Esophagus mucosa (tissue), 1 donor: ENCODE results near the gene PPP1R1B. TPM values are rescaled to one million over a fixed set of nuclear protein-coding genes. Genes with fewer than 3 reads are reported as not detected.

Experiments
- ATAC-seq: fragments of 200-7000 bp; cut with Tn5 transposase; one replicate; pipeline ENCODE4 v1.9.1; 2020
- total RNA-seq: library from RNA; stranded (reverse); gene quantifications from one replicate; pipeline ENCODE4 v1.2.4, GENCODE V29; 2023
- donor health status: DM: yes; HTN: yes; CAD: no.

PPP1R1B gene
- total RNA-seq, 1 donor from 2014 or later: 1.6 TPM

DNA sequence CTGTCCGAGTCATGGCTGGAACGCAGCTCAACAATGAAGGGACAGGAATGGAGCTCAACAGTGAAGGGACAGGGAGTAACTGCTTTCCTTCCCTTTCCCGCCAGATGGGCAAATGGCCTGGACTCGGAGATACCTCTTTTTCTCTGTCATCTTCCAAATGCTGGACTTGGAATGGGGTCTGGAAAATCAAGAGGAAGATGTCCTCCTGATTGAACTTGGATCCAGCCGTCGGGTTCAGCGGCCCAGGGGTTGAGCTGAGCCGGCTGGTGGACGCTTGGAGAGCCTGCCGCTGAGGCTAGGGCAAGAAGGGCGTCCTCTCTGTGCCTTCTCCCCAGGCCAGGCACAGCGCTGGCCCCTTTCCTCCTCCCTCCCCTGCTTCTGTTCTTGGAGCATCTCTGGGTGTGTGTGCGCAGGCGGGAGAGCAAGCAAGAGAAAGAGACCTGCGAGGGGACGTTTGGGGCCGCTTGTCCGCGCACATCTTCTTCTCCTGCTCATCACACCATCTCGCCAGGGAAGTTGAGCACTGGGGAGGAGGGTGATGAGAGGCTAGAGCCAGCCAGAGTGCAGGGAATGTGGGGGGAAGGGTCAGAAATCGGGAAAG, 25.7 kb upstream of the PPP1R1B start:
- no peak for ATAC-seq

DNA sequence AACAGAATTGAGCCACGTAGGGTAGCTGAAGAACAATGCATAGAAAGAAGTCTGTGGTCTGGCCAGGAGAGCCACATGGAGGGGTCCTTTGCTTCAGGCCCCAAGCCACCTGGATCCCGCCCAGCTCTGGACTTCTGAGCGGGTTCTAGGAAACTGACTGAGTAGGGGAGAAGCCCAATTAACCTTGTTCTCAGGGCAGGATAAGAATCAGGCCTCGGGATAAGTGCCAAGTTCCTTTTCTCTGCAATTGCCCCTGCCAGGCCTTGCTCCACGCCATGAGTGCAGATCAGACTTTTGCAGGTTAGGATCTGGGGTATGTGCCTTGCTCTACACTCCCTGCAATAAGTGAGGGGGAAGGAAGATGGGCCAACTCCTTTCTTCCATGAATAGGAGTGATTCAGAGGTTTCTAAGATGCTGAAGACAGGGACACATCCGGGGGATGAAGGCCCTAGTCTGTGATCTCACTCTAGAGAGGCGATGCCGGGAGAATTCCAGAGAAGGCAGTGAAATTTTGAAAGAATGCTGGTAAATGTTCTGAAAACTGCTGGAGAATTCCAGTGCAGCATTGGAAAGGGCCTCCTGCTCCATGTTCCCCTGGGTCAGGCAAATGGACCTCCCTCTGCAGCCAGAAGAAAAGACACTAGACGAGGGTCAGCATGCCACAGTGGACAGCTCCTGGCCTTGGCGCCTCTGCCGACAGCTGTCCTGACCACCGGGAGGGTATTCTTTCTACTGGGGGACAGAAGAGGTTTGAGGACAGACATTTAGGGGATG, 24.8 kb upstream of the PPP1R1B start:
- no peak for ATAC-seq

DNA sequence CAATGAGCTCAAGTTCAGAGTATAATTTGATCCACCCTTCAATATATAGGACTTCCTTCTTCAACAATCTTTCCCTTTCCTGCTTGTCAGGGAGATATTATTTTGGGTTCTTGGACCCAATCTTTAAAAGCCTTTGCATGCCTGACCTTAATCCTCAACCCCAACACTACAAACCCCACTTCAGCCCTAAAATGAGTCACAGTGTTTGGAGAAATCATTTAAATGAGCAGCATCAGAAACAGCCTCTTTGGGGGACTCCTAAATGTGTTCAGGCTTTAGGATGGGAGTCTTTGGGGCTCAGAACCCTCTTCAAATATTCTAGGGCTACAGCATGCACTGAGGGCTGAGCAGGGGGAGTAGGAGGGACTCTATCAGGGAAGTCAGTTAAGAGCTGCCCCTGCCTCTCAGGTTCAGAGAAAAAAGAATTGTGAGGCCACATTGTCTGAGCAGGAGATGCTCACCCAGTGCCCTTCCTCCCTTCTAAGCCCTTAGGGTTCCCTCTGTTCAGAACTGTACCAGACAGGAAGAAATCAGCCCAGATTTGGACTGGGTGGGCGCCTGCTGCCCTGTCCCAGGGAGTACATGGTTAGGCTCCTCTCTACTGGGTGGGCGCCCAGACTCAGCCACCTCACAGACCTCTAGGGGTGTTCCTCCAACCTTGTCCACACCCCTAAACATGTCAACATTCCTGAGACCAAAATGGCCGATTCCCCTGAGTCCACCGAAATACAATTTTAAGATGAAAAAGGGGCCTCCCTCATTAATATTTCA, 24.0 kb upstream of the PPP1R1B start:
- no peak for ATAC-seq

DNA sequence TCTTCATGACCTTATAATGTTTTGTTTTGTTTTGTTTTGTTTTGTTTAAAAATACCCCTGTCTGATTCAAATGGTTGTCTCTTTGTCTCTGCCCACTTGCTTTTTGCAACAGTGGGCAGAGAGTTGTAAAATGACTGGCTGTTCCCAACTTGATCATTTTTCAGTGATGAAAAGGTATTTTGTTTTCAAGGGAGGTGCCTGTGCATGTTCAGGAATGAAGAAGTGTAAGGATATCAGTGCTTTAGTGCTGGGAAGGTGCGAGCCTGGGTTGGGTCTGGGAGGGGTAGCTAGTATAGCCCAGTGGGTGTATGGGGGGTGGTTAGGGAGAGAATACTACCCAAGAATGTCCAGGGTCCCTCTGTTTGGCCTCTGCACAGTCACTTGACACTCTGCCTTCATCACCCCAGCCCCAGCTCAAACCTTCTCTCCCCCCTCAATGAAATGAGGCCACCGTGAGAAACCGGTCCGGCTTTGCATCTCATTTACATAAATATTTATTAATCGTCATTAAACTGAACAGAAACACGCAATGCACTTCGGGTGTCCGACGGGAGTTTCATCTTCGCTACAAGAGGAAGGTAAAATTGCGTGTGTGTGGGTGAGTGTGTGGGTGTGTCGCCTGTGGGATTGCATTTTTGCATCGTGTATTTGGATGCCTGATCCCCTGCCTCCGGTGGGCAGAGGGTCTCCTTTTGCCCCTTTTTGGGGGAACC, 23.3 kb upstream of the PPP1R1B start:
- no peak for ATAC-seq

GRCh38 chr17:39604911-39605491, 21.8 kb upstream of the PPP1R1B start:
- no peak for ATAC-seq

DNA sequence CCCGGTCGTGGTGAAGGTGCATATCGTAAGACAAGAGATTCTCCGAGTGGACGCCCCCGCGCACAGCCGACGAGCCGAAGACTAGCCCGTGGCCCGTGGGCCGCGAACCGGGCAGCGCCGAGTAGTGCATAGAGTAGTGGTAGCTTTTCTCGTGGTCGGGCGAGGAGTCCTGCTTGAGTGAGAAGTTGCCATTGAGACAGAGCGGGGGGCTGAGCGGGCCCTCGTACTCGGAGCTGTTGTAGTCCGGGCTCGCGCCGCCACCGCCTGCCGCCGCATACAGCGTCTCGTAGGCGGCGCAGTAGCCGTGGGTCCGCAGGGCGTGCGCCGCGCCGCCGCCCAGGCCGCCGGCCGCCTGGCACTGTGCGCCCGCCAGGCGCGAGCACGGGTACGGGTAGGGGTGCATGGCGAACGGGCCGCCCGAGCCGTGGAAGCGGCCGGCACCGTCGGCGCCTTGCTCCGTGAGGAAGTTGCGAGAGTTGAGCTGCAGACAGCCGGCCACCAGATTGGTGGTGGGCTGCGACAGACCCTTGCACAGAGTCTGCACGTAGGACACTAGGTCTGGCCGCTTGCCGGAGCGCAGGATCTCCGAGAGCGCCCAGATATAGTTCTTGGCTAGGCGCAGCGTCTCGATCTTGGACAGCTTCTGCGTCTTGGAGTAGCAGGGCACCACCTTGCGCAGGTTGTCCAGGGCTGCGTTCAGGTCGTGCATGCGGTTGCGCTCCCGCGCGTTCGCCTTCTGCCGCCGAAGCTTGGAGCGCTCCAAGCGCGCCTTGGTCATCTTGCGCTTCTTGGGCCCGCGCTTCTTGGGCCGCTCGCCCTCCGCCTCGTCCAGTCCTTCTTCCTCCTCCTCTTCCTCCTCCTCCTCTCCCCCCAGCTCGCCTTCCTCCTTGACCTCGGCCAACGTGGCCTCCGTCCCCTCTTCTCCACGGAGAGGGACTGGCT, 21.0 kb upstream of the PPP1R1B start:
- no peak for ATAC-seq

- ATAC-seq: no peak
Measured at GRCh38 chr17:39606434-39607056, 20.2 kb upstream of the PPP1R1B start.

GRCh38 chr17:39607057-39607850, 19.5 kb upstream of the PPP1R1B start:
- ATAC-seq: no peak

- ATAC-seq: no peak
Measured at GRCh38 chr17:39607851-39608130, 19.0 kb upstream of the PPP1R1B start, which contains the start of gene NEUROD2. Gene NEUROD2 (minus strand): TSS chr17:39607920. CDS start chr17:39606599, 1,321 bp downstream.

DNA sequence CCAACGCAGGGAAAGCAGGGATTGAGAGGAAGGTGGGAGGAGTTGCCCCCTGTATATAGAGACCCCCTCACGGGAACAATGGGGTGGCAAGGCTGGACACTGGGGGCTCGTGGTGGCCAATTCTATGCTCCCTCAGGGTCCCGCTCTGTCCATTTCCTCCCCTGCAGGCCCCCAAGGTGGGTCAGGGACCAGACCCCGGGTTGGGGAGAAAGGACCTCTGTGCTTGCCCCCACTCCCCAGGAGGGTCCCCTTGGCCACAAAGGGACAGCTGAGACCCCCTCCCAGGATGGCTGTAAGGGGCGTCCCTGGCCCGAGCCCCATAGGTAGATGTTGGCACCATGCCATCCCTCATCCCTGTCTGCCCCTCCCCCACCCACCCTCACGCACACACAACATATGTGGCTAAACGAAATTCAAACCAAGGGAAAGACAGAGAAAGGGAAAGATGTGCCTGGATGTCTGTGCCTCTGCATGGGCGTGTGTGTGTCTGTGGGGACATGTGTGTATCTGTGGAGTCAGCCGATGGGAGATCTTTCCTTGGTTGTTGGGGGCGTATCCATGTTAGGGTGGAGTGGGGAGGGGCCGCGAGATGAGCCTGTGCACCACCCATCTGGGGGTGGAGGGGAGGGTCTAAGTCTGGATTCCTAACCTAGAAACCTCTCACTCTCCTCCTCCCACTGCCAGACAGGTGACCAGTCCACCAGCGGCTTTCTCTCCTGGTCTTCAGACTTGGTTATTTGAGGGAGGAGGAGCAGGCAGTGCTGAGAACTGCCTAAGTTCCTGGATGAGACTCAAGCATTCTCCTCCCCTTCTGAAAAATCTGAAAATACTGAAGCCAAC, 18.4 kb upstream of the PPP1R1B start:
- ATAC-seq: no peak

DNA sequence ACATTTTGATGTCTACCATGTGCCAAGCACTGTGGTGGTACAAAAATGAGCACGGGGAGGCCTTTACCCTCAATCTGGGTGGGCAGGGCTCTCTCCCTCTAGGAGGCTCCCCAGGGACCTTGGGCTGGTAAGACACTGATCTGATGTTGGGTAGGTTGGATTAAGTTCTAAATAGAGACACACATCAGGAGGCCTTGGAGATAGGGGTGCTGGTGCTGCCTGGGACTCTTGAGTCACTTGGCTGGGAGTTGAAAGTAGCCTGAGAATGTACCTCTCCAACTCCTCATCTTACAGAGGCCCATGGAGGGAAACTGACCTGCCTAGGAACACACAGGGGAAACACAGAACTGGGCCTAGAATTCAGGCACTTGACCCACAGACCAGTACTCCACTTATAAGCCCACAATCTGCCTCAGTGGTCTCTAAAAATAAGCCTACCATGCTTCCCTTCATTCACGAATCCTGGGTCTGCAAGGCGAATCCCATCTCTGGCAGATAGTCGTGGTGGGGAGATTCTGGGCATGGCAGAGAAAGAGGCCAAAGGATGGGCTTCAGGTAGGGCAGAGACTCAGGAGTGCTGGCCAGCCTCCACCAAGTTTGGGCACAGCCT, 17.2 kb upstream of the PPP1R1B start:
- ATAC-seq: no peak

DNA sequence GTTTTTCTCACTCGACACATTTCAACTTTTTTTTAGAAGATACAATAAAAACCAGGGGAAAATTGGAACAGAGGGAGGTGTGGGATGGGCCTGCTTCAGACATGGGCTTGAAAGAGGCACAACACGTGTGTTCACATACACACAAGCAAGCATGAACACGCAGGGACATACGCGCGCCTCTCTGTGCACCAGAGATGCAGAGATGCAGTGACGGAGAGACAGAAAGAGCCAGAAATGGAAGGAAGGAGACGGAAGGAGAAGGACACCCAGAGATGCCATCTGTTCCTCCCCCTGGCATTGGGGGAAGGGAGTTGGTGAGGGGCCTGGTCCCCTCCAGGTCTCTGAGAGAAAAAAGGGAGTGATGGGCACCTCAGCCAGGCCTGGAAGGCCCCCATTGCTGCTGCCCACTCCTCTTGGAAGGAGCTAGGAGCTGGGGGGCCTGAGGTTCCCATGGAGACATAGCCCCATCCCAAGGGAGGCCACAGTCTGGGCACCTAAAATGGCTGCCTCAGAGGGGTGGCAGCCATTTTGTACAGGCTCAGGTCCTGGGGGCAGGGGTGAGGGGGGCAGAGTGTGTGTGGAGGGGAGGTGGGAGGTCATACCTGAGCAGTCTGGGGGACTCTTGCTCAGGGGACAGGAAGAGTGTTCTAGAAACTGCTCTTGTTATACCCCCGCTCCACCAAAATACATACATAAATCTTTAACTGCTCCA, 15.2 kb upstream of the PPP1R1B start:
- no peak for ATAC-seq

- ATAC-seq: peak; percentile 9
Measured at GRCh38 chr17:39612291-39612894, 14.4 kb upstream of the PPP1R1B start.

- no peak for ATAC-seq
Measured at GRCh38 chr17:39612935-39613464, 13.8 kb upstream of the PPP1R1B start.

GRCh38 chr17:39614545-39615157, 12.1 kb upstream of the PPP1R1B start:
- no peak for ATAC-seq

- ATAC-seq: no peak
Measured at GRCh38 chr17:39615434-39615833, 11.3 kb upstream of the PPP1R1B start.

GRCh38 chr17:39617100-39617445, 9.7 kb upstream of the PPP1R1B start:
- no peak for ATAC-seq
